A673 (cell line): ENCODE results near the gene BPIFB2.

Source experiments
- CTCF ChIP-seq: fragments of 300-800, 200-600 bp; sonication (generic); conservative IDR thresholded peaks from 2 replicates; pipeline ENCODE4 v1.5.1; 2017; ENCODE audit warnings: low read depth, mild to moderate bottlenecking, antibody characterized with exemption, low read length, moderate library complexity, mixed read lengths
- EZH2 ChIP-seq: fragments of 200-600 bp; sonication (generic); IDR thresholded peaks from 2 replicates; pipeline ENCODE4 v1.6.1; 2017; ENCODE audit warnings: borderline replicate concordance, low read depth, mild to moderate bottlenecking, mixed read lengths, antibody characterized with exemption, low read length; ENCODE audit not compliant: poor library complexity, severe bottlenecking

GRCh38 chr20:33028875-33029274 is 21.4 kb downstream of the BPIFB2 start:
- TF ChIP-seq CTCF, result no peak
- no peak for TF ChIP-seq EZH2
